HG03066 (cell line): ENCODE data around the gene ATP5F1D.

Source experiments
- ATAC-seq: cut with Tn5 transposase; IDR thresholded peaks from one replicate; pipeline ENCODE4 v1.9.1; 2021; ENCODE audit warnings: low read depth; ENCODE audit not compliant: unreplicated experiment

The ATP5F1D gene

GRCh38 chr19:1231729-1232637, 9.6 kb upstream of the ATP5F1D start:
- ATAC-seq: no peak

GRCh38 chr19:1232652-1233072, 8.9 kb upstream of the ATP5F1D start:
- no peak for ATAC-seq

- ATAC-seq: no peak
Measured at GRCh38 chr19:1233115-1233667, 8.4 kb upstream of the ATP5F1D start.

- ATAC-seq: no peak
Measured at GRCh38 chr19:1234051-1234954, 7.2 kb upstream of the ATP5F1D start.

GRCh38 chr19:1234955-1235380, 6.6 kb upstream of the ATP5F1D start:
- ATAC-seq: no peak

- ATAC-seq: no peak
Measured at GRCh38 chr19:1235625-1236538, 5.7 kb upstream of the ATP5F1D start.

GRCh38 chr19:1236576-1236975, 5.0 kb upstream of the ATP5F1D start:
- ATAC-seq: no peak

GRCh38 chr19:1237027-1237659, 4.4 kb upstream of the ATP5F1D start:
- ATAC-seq: no peak

- ATAC-seq: no peak
Measured at GRCh38 chr19:1237754-1238368, 3.7 kb upstream of the ATP5F1D start, which contains the start of gene CBARP. Gene CBARP, minus strand, starts transcription at chr19:1238005. Its CDS starts 1,905 bp downstream, at chr19:1236100.

- no peak for ATAC-seq
Measured at GRCh38 chr19:1238369-1239303, 2.9 kb upstream of the ATP5F1D start.

GRCh38 chr19:1239420-1239795, 2.1 kb upstream of the ATP5F1D start:
- no peak for ATAC-seq

- ATAC-seq: no peak
Measured at GRCh38 chr19:1239796-1240737, 1.5 kb upstream of the ATP5F1D start.

GRCh38 chr19:1240925-1241324, 626 bp upstream of the ATP5F1D start:
- no peak for ATAC-seq

- ATAC-seq: no peak
Measured at GRCh38 chr19:1243768-1244692, 2.5 kb downstream of the ATP5F1D start.

GRCh38 chr19:1244693-1245451, 3.3 kb downstream of the ATP5F1D start:
- ATAC-seq: no peak
